Measurements from ENCODE around the gene RAI1. TPM values are rescaled to one million over a fixed set of nuclear protein-coding genes. Genes with fewer than 3 reads are reported as not detected.

RAI1 gene
- total and polyA plus RNA-seq, 10 of the 15 experiments (the other 5 are each of a cell fraction or from before 2014, with no cell fraction given): 0.66 to 37.7 (median 6.0) TPM

DNA sequence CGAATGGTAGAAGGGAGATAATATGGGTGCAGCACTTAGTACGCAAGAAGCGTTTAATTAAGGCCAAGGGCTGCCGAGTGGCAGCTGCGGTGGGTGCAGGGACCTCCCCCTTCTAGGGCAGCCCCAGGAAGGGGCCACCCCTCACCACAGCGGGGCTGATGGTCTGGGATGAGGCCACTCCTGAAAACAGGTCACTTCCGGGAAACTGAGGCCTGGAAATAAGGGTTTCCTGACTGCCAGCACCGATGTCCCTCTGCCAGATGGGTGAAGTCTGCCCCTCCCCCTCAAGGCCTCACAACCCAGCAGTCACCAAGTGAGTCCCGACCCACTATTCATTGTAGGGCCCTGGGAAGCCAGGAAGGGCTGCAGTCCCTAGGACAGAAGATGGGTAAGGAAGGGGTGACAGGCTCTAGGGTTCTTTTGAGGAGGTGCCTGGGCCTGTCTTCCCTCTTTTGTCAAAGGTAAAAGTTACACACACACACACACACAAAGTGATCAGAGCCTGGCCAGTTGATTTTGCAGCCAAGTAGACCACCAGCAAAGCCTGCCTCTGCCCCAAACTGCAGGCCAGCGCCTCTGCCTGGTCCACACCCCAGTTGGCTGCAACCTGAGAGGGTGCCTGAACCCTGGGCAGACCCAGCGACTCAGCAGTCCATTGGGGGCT, 143.0 kb downstream of the RAI1 start:
- peaks cover 47% of the 10 kb centered on the region for H3K4me1 ChIP-seq (ENCODE audit: control insufficient read depth, insufficient read depth, low read length)
- peak overlapping the region; percentile 95 for H3K4me2 ChIP-seq (ENCODE audit: control insufficient read depth, insufficient read depth)
- in situ Hi-C loops (cut with MboI): no loop called here
- peak overlapping the region; percentile 71 for H2AFZ ChIP-seq (ENCODE audit: control insufficient read depth, low read depth, low read length)
- WGBS (ENCODE audit: insufficient coverage, insufficient replicate concordance, low lambda C conversion rate, missing lambda C conversion rate): 22% methylated on average over 11 of the region's 11 CpGs
- peak overlapping the region; percentile 38 for H3K4me3 ChIP-seq
- no peak for DNase-seq (ENCODE audit: low read depth, low spot score)
- H3K79me2 ChIP-seq (ENCODE audit: control insufficient read depth, insufficient read depth, low read length): no peaks in the 10 kb centered on the region; the same call in 1 of the 2 replicates
- H3K9ac ChIP-seq (ENCODE audit: control insufficient read depth, insufficient read depth, low read length): peak overlapping the region; percentile 61
- peak overlapping the region; percentile 82 for H3K27ac ChIP-seq (ENCODE audit: control insufficient read depth, insufficient read depth)
- ChIA-PET RAD21 (ENCODE audit: unreplicated experiment) (interaction anchor here (0.6 to 9.0 kb wide), 3 partner anchors 12 to 142 kb away, joined by 3 to 105 read pairs (median 4); partner anchors contain the start of gene SREBF1), CTCF (no interaction called here), SMC1A (ENCODE audit: uncharacterized antibody, unreplicated experiment) (interaction anchor here (1.5 to 1.8 kb wide), 2 partner anchors 9 to 12 kb away, joined by 4 to 5 read pairs; no protein-coding TSS in a partner anchor), POLR2A (interaction anchor here (0.6 to 10.9 kb wide), 2 partner anchors 11 to 206 kb away, joined by 4 to 163 read pairs; partner anchors contain the start of gene SREBF1)
- no peaks in the 10 kb centered on the region; a peak in 1 of 4 replicates for H3K36me3 ChIP-seq (ENCODE audit: control insufficient read depth in 2 of 2, insufficient read depth in 2 of 2, low read length in 1 of 2)
- H3K9me3 ChIP-seq (replicated peaks; ENCODE audit: control insufficient read depth, insufficient read depth, low read length): no peaks in the 10 kb centered on the region
- TF ChIP-seq CHD2 (IDR thresholded peaks at IDR 0.05; ENCODE audit: borderline replicate concordance, low read depth, low read length): peak; percentile 51
- 0 out of 2 replicates have a peak, but pooled peaks have one; percentile 28 for TF ChIP-seq GATAD2B (conservative IDR thresholded peaks at IDR 0.05; ENCODE audit: low read depth)
- TF ChIP-seq DPF2 (IDR thresholded peaks at IDR 0.05): 0 out of 2 replicates have a peak, but pooled peaks have one; percentile 23
- TF ChIP-seq IKZF2 (IDR thresholded peaks at IDR 0.05): peak in 1 of 2 experiments; percentile 42; a peak in 1 of 4 replicates
- 0 out of 4 replicates have a peak, but pooled peaks of 1 of the 2 experiments have one; percentile 36 for TF ChIP-seq ETV6 (conservative IDR thresholded peaks at IDR 0.05 in 1 of 2, IDR thresholded peaks at IDR 0.05 in 1 of 2; ENCODE audit: borderline replicate concordance in 1 of 2, low read depth in 1 of 2)
- TF ChIP-seq ZBTB40 (IDR thresholded peaks at IDR 0.05; ENCODE audit: borderline replicate concordance): peak; percentile 23; the same call in 1 of the 2 replicates
- TF ChIP-seq SMARCA5 (IDR thresholded peaks at IDR 0.05): no peak
- 0 out of 2 replicates have a peak, but pooled peaks have one; percentile 30 for TF ChIP-seq ZNF207 (IDR thresholded peaks at IDR 0.05; ENCODE audit: borderline replicate concordance)
- TF ChIP-seq TAF1 (IDR thresholded peaks at IDR 0.05; ENCODE audit: borderline replicate concordance, low read depth, low read length): no peak
- TF ChIP-seq SIN3A (IDR thresholded peaks at IDR 0.05; ENCODE audit: low read depth, low read length): no peak
- TF ChIP-seq YY1 (IDR thresholded peaks at IDR 0.05; ENCODE audit: low read depth, low read length): no peak
- TF ChIP-seq, protein P1, sequence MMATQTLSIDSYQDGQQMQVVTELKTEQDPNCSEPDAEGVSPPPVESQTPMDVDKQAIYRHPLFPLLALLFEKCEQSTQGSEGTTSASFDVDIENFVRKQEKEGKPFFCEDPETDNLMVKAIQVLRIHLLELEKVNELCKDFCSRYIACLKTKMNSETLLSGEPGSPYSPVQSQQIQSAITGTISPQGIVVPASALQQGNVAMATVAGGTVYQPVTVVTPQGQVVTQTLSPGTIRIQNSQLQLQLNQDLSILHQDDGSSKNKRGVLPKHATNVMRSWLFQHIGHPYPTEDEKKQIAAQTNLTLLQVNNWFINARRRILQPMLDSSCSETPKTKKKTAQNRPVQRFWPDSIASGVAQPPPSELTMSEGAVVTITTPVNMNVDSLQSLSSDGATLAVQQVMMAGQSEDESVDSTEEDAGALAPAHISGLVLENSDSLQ (IDR thresholded peaks at IDR 0.05): peak; percentile 73
- peak; percentile 47; the same call in 1 of the 2 replicates for TF ChIP-seq POLR2A (IDR thresholded peaks at IDR 0.05; ENCODE audit: low read depth, low read length)
- peak; percentile 16 for TF ChIP-seq MEF2B (IDR thresholded peaks at IDR 0.05; ENCODE audit: partially characterized antibody, poor library complexity, severe bottlenecking)
- TF ChIP-seq IKZF1 (conservative IDR thresholded peaks at IDR 0.05): peak; percentile 60
- TF ChIP-seq MTA2 (IDR thresholded peaks at IDR 0.05; ENCODE audit: low read depth): peak; percentile 65; the same call in 1 of the 2 replicates
- no TSS peak for BruUV-seq (replicated peaks)
- ATAC-seq: peak; percentile 39
- FAIRE-seq: no peak
- no peaks in the 10 kb centered on the region for H3K27me3 ChIP-seq (replicated peaks in 1 of 2; ENCODE audit: control insufficient read depth in 2 of 2, insufficient read depth in 2 of 2, low read length in 1 of 2)
- no peaks in the 10 kb centered on the region; the same call in 1 of the 2 replicates for H4K20me1 ChIP-seq (ENCODE audit: control insufficient read depth, insufficient read depth)
- intact Hi-C loops (cut with micrococcal nuclease; ENCODE audit: unreplicated experiment): loop anchor here (5.0 kb wide), 1 partner anchor 213 kb away; the partner anchor contains the start of genes ATPAF2 and GID4
